HG03064 (cell line): Measurements from ENCODE around the gene FNIP2.
"Not testable (repeated sequence)": the region's sequence is repeated elsewhere in the genome, so short reads cannot be mapped to it uniquely, and the experiment has no call there.

Experiments
- ATAC-seq: cut with Tn5 transposase; IDR thresholded peaks from one replicate; pipeline ENCODE4 v1.9.1; 2021; ENCODE audit warnings: low read depth; ENCODE audit not compliant: unreplicated experiment

Gene FNIP2

GRCh38 chr4:158946825-158947224, 178.0 kb downstream of the FNIP2 start:
- ATAC-seq: no peak

- ATAC-seq: no peak
Observed at GRCh38 chr4:158948071-158948470, 179.2 kb downstream of the FNIP2 start.

- ATAC-seq: no peak
Observed at GRCh38 chr4:158949099-158949498, 180.3 kb downstream of the FNIP2 start.

DNA sequence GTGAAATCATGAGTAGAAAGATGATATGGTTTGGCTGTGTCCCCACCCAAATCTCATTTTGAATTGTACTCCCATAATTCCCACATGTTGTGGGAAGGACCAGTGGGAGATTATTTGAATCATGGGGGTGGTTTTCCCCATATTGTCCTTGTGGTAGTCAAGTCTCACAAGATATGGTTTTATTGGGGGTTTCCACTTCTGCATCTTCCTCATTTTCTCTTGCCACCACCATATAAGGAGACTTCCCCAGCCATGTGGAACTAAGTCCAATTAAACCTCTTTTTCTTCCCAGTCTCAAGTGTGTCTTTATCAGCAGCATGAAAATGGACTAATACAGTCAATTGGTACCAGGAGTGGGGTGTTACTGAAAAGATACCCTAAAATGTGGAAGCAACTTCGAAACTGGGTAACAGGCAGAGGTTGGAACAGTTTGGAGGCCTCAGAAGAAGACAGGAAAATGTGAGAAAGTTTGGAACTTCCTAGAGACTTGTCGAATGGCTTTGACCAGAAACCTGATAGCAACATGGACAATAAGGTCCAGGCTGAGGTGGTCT, 183.5 kb downstream of the FNIP2 start:
- ATAC-seq: not testable (repeated sequence)

DNA sequence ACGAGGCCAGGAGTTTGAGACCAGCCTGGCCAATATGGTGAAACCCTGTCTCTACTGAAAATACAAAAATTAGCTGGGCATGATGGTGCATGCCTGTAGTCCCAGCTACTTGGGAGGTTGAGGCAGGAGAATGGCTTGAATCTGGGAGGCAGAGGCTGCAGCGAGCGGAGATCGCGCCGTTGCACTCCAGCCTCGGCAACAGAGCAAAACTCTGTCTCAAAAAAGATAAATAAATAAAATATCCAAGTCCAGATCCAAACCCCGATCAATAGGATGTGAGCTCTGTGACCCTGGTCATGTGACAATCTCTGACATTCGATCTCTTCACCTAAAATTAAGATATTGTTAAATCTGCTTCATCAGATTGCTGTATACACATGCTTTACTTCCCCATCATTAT, 187.5 kb downstream of the FNIP2 start:
- not testable (repeated sequence) for ATAC-seq

- not testable (repeated sequence) for ATAC-seq
Observed at GRCh38 chr4:158956918-158957317, 188.1 kb downstream of the FNIP2 start.
